ENCODE data around the gene KRT84.

Gene KRT84

DNA sequence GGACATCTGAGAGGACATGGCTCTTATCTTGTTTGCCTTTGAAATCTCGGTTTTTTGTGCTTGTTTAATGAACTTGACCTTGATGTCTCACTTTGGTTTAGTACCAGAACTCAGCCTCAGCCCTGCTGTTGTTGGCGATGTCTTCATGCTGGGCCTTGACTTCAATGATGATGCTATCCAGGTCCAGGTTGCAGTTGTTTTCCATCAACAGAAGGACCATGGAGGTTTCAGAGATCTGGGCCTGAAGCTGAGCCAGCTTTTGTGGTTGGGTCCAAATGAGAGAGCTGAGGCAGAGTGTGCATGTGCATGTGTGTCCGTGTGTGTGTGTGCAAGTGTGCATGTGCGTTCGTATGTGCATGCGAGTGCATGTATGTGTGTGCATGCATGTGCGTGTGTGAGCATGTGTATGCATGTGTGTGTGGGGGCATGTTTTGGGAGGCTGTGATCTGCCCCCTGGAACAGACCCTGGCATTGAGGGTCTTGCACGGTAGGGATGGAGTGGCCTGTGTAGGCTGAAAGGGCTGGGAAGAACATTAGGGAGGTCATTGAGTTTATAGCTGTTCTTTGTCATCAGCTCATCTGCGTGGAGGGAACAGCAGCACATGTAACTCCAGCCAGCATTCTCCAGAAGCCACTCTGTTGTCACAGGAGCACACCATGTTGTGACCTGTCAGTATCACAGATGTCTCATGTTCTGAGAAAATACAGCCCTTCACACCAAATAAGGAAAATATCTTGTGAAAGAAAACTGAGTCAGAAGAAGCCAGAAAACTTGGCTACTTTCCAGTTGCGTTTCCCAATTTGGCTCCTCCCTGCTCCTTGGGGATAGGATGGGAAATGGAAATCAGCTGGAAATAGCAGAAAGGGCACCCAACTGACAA, 30.7 kb upstream of the KRT84 start:
- H3K79me1 ChIP-seq (replicated peaks; ENCODE audit: low read length, poor library complexity, severe bottlenecking) = no peaks in the 10 kb centered on the region
- H2AK5ac ChIP-seq (ENCODE audit: low read length, severe bottlenecking) = no peak overlapping the region
- H3K4me3 ChIP-seq (ENCODE audit: insufficient read depth in 1 of 2, low read depth in 1 of 2, low read length in 2 of 2) = no peak overlapping the region
- peaks cover 2% of the 10 kb centered on the region for H3K4me1 ChIP-seq (ENCODE audit: control insufficient read depth, insufficient read depth, low read depth, low read length)
- no peak overlapping the region for H2BK120ac ChIP-seq (ENCODE audit: low read depth, low read length)
- no peak overlapping the region for H2BK5ac ChIP-seq (ENCODE audit: low read depth, low read length, poor library complexity, severe bottlenecking)
- 74% methylated on average over 10 of the region's 10 CpGs for WGBS
- H2BK12ac ChIP-seq (ENCODE audit: low read length in 2 of 2) = no peak overlapping the region
- no peak overlapping the region for H3K27ac ChIP-seq (ENCODE audit: low read length, poor library complexity, severe bottlenecking)
- no peak overlapping the region for H3K23ac ChIP-seq (ENCODE audit: low read length in 2 of 2)
- peak; percentile 81 for DNase-seq
- H3K9me3 ChIP-seq (ENCODE audit: control insufficient read depth, low read length) = no peaks in the 10 kb centered on the region
- H4K91ac ChIP-seq (ENCODE audit: low read length) = no peak overlapping the region
- no peak overlapping the region for H3K18ac ChIP-seq (ENCODE audit: low read depth in 1 of 2, low read length in 2 of 2)
- H2AFZ ChIP-seq (ENCODE audit: low read depth, low read length) = no peak overlapping the region
- H3K4me2 ChIP-seq (ENCODE audit: low read length, poor library complexity, severe bottlenecking) = no peak overlapping the region
- no peak overlapping the region for H3K9ac ChIP-seq (ENCODE audit: low read length)
- no peak overlapping the region for H4K8ac ChIP-seq (ENCODE audit: low read length)
- no peak overlapping the region for H3K4ac ChIP-seq (ENCODE audit: low read depth in 1 of 2, low read length in 2 of 2)
- no peak overlapping the region for H2BK15ac ChIP-seq (ENCODE audit: low read depth, poor library complexity, severe bottlenecking)
- H3K14ac ChIP-seq (ENCODE audit: low read length in 2 of 2) = peak overlapping the region in 1 of 2 experiments; percentile 18
- H3K36me3 ChIP-seq (ENCODE audit: control insufficient read depth in 1 of 2, insufficient read depth in 2 of 2, low read depth in 1 of 2, low read length in 2 of 2) = no peaks in the 10 kb centered on the region
- peaks cover 29 to 35% of the 10 kb centered on the region in 2 experiments for H3K27me3 ChIP-seq (ENCODE audit: control insufficient read depth in 1 of 2, insufficient read depth in 1 of 2, low read length in 2 of 2)

DNA sequence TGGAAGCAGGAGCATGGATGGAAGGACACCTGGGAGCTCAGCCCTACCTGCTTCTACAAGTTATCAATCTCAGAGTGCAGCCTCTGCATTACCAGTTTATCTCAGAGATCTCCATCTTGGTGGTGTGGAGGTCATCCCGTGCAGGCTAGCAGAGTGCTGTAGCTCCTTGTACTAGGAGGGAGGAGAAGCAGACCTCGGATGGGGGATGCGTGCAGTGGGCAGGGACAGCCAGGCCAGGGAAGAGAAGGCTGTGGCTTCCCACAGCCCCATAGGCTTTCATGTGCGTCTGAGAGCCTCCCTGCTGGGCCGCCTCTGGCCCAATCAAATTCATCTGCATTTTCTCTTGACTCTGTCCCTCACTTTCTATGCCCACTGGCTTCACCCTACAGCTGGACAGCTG, 29.5 kb upstream of the KRT84 start:
- Histone ChIP-seq H3K9ac (ENCODE audit: low read length) (no peak overlapping the region), H2AK5ac (ENCODE audit: low read length, severe bottlenecking) (no peak overlapping the region), H2BK5ac (ENCODE audit: low read depth, low read length, poor library complexity, severe bottlenecking) (no peak overlapping the region), H2AFZ (ENCODE audit: low read depth, low read length) (no peak overlapping the region), H3K4ac (ENCODE audit: low read depth in 1 of 2, low read length in 2 of 2) (no peak overlapping the region), H3K4me2 (ENCODE audit: low read length, poor library complexity, severe bottlenecking) (no peak overlapping the region), H3K36me3 (ENCODE audit: control insufficient read depth in 1 of 2, insufficient read depth in 2 of 2, low read depth in 1 of 2, low read length in 2 of 2) (no peaks in the 10 kb centered on the region), H3K27me3 (ENCODE audit: control insufficient read depth in 1 of 2, insufficient read depth in 1 of 2, low read length in 2 of 2) (peaks cover 23 to 31% of the 10 kb centered on the region in 2 experiments), H2BK120ac (ENCODE audit: low read depth, low read length) (no peak overlapping the region), H3K4me3 (ENCODE audit: insufficient read depth in 1 of 2, low read depth in 1 of 2, low read length in 2 of 2) (no peak overlapping the region), H4K91ac (ENCODE audit: low read length) (no peak overlapping the region), H3K9me3 (ENCODE audit: control insufficient read depth, low read length) (no peaks in the 10 kb centered on the region), H3K4me1 (ENCODE audit: control insufficient read depth, insufficient read depth, low read depth, low read length) (peaks cover 2% of the 10 kb centered on the region), H3K23ac (ENCODE audit: low read length in 2 of 2) (no peak overlapping the region), H3K18ac (ENCODE audit: low read depth in 1 of 2, low read length in 2 of 2) (no peak overlapping the region), H2BK15ac (ENCODE audit: low read depth, poor library complexity, severe bottlenecking) (no peak overlapping the region), H4K8ac (ENCODE audit: low read length) (no peak overlapping the region), H2BK12ac (ENCODE audit: low read length in 2 of 2) (no peak overlapping the region), H3K27ac (ENCODE audit: low read length, poor library complexity, severe bottlenecking) (no peak overlapping the region), H3K14ac (ENCODE audit: low read length in 2 of 2) (no peak overlapping the region), H3K79me1 (replicated peaks; ENCODE audit: low read length, poor library complexity, severe bottlenecking) (no peaks in the 10 kb centered on the region)
- no peak for DNase-seq
- 77% methylated on average over 5 of the region's 5 CpGs for WGBS

DNA sequence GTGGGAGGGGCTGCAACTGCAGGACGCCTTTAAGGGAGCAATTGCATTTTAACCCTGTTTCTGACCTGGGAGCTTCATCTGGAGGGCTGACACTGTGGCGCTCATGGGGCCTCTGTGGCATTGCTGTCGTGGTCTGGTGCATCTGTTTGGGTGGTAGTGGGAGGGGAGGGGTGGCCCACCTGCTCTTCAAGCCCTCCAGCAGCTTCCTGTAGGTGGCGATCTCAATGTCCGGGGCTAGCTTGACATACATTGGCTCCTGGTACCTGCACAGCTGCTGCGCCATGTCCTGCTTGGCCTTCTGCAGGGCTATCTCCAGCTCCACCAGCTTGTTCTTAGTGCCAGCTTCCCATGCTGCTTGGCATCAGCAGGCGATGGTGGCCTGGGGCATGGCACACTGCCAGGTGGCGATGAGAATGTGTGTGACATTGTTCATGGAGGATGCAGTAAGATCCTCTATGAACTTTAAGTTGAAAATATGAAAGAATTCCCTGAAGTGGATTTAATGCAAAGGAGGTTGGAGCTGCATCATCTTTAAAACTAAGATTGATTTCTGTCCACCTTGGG, 28.4 kb upstream of the KRT84 start:
- no peaks in the 10 kb centered on the region for H3K79me1 ChIP-seq (replicated peaks; ENCODE audit: low read length, poor library complexity, severe bottlenecking)
- peak overlapping the region; percentile 5 for H2BK15ac ChIP-seq (ENCODE audit: low read depth, poor library complexity, severe bottlenecking)
- H3K4ac ChIP-seq (ENCODE audit: low read depth in 1 of 2, low read length in 2 of 2) = no peak overlapping the region
- no peak overlapping the region for H2AK5ac ChIP-seq (ENCODE audit: low read length, severe bottlenecking)
- peak overlapping the region; percentile 52 for H4K91ac ChIP-seq (ENCODE audit: low read length)
- H2AFZ ChIP-seq (ENCODE audit: low read depth, low read length) = no peak overlapping the region
- no peak overlapping the region for H3K9ac ChIP-seq (ENCODE audit: low read length)
- no peak overlapping the region for H4K8ac ChIP-seq (ENCODE audit: low read length)
- H3K23ac ChIP-seq (ENCODE audit: low read length in 2 of 2) = no peak overlapping the region
- H2BK12ac ChIP-seq (ENCODE audit: low read length in 2 of 2) = no peak overlapping the region
- H2BK120ac ChIP-seq (ENCODE audit: low read depth, low read length) = no peak overlapping the region
- H3K27ac ChIP-seq (ENCODE audit: low read length, poor library complexity, severe bottlenecking) = no peak overlapping the region
- no peak overlapping the region for H3K4me3 ChIP-seq (ENCODE audit: insufficient read depth in 1 of 2, low read depth in 1 of 2, low read length in 2 of 2)
- peaks cover 2% of the 10 kb centered on the region for H3K4me1 ChIP-seq (ENCODE audit: control insufficient read depth, insufficient read depth, low read depth, low read length)
- no peak for DNase-seq
- H3K14ac ChIP-seq (ENCODE audit: low read length in 2 of 2) = no peak overlapping the region
- H3K4me2 ChIP-seq (ENCODE audit: low read length, poor library complexity, severe bottlenecking) = no peak overlapping the region
- peaks cover 21 to 26% of the 10 kb centered on the region in 2 experiments for H3K27me3 ChIP-seq (ENCODE audit: control insufficient read depth in 1 of 2, insufficient read depth in 1 of 2, low read length in 2 of 2)
- H3K18ac ChIP-seq (ENCODE audit: low read depth in 1 of 2, low read length in 2 of 2) = no peak overlapping the region
- no peak overlapping the region for H2BK5ac ChIP-seq (ENCODE audit: low read depth, low read length, poor library complexity, severe bottlenecking)
- no peaks in the 10 kb centered on the region for H3K36me3 ChIP-seq (ENCODE audit: control insufficient read depth in 1 of 2, insufficient read depth in 2 of 2, low read depth in 1 of 2, low read length in 2 of 2)
- H3K9me3 ChIP-seq (ENCODE audit: control insufficient read depth, low read length) = no peaks in the 10 kb centered on the region
- 65% methylated on average over 8 of the region's 8 CpGs for WGBS

DNA sequence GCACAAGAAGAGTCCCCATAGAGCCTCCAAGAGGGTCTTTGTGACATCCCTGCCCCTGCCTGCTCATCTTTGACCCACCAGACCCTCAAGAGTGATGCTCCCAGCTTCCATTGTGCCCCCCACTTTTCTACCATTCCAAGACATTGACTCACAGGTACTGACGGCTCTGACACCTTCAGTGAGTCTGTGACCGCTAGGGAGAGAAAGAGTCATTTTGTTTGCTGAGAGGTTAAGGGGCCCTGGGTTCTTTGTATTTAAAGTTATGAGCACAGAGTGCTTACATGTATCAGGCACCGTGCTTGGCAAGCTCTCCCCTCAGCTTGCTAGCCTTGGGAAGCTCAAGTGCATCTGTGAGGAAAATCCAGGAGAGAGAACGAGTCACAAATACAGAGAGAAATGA, 27.8 kb upstream of the KRT84 start:
- 43% methylated on average over 4 of the region's 4 CpGs for WGBS
- no peak overlapping the region for H3K4me2 ChIP-seq (ENCODE audit: low read length, poor library complexity, severe bottlenecking)
- peaks cover 21 to 32% of the 10 kb centered on the region in 2 experiments for H3K27me3 ChIP-seq (ENCODE audit: control insufficient read depth in 1 of 2, insufficient read depth in 1 of 2, low read length in 2 of 2)

More for the DNA sequence above, 27.8 kb upstream of the KRT84 start:
- Histone ChIP-seq H2BK15ac (ENCODE audit: low read depth, poor library complexity, severe bottlenecking) (no peak overlapping the region), H3K4me3 (ENCODE audit: insufficient read depth in 1 of 2, low read depth in 1 of 2, low read length in 2 of 2) (no peak overlapping the region), H3K14ac (ENCODE audit: low read length in 2 of 2) (no peak overlapping the region), H3K18ac (ENCODE audit: low read depth in 1 of 2, low read length in 2 of 2) (no peak overlapping the region), H2BK5ac (ENCODE audit: low read depth, low read length, poor library complexity, severe bottlenecking) (no peak overlapping the region), H4K8ac (ENCODE audit: low read length) (no peak overlapping the region), H3K4ac (ENCODE audit: low read depth in 1 of 2, low read length in 2 of 2) (no peak overlapping the region), H3K9me3 (ENCODE audit: control insufficient read depth, low read length) (no peaks in the 10 kb centered on the region), H2BK120ac (ENCODE audit: low read depth, low read length) (no peak overlapping the region), H3K23ac (ENCODE audit: low read length in 2 of 2) (no peak overlapping the region), H3K79me1 (replicated peaks; ENCODE audit: low read length, poor library complexity, severe bottlenecking) (no peaks in the 10 kb centered on the region), H3K4me1 (ENCODE audit: control insufficient read depth, insufficient read depth, low read depth, low read length) (peaks cover 2% of the 10 kb centered on the region), H2AFZ (ENCODE audit: low read depth, low read length) (no peak overlapping the region), H3K9ac (ENCODE audit: low read length) (no peak overlapping the region), H4K91ac (ENCODE audit: low read length) (no peak overlapping the region), H3K27ac (ENCODE audit: low read length, poor library complexity, severe bottlenecking) (no peak overlapping the region), H2BK12ac (ENCODE audit: low read length in 2 of 2) (no peak overlapping the region), H2AK5ac (ENCODE audit: low read length, severe bottlenecking) (no peak overlapping the region), H3K36me3 (ENCODE audit: control insufficient read depth in 1 of 2, insufficient read depth in 2 of 2, low read depth in 1 of 2, low read length in 2 of 2) (no peaks in the 10 kb centered on the region)
- DNase-seq = no peak
